Testis (tissue), 2 donors: ENCODE data around the gene PILRA.

Source experiments
- POLR2A ChIP-seq: fragments of 450-650 bp; IDR thresholded peaks from one replicate; pipeline ENCODE4 v1.6.1; 2017; ENCODE audit warnings: antibody characterized with exemption, mild to moderate bottlenecking, moderate library complexity
- TF ChIP-seq, protein P1 (sequence below), 3 experiments: fragments of 450-650 bp in 2 of 3; fragments of 200-600 bp in 1 of 3; sonication (generic) in 1 of 3; IDR thresholded peaks; one replicate each; pipeline ENCODE4 v1.5.1; 2016 to 2019; ENCODE audit warnings: antibody characterized with exemption in 3 of 3, mild to moderate bottlenecking in 2 of 3, moderate library complexity in 1 of 3

- TF ChIP-seq, protein P1, sequence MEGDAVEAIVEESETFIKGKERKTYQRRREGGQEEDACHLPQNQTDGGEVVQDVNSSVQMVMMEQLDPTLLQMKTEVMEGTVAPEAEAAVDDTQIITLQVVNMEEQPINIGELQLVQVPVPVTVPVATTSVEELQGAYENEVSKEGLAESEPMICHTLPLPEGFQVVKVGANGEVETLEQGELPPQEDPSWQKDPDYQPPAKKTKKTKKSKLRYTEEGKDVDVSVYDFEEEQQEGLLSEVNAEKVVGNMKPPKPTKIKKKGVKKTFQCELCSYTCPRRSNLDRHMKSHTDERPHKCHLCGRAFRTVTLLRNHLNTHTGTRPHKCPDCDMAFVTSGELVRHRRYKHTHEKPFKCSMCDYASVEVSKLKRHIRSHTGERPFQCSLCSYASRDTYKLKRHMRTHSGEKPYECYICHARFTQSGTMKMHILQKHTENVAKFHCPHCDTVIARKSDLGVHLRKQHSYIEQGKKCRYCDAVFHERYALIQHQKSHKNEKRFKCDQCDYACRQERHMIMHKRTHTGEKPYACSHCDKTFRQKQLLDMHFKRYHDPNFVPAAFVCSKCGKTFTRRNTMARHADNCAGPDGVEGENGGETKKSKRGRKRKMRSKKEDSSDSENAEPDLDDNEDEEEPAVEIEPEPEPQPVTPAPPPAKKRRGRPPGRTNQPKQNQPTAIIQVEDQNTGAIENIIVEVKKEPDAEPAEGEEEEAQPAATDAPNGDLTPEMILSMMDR (IDR thresholded peaks at IDR 0.05) = no peak
- no peak for TF ChIP-seq POLR2A
These were observed 20.8 kb downstream of the PILRA start for GRCh38 chr7:100394077-100394476.
